GM19328 (cell line): ENCODE measurements around the gene DLGAP1.

ENCODE experiments used
- ATAC-seq: cut with Tn5 transposase; IDR thresholded peaks from one replicate; pipeline ENCODE4 v1.9.1; 2021; ENCODE audit warnings: mild to moderate bottlenecking, moderate library complexity; ENCODE audit not compliant: unreplicated experiment

The DLGAP1 gene

DNA sequence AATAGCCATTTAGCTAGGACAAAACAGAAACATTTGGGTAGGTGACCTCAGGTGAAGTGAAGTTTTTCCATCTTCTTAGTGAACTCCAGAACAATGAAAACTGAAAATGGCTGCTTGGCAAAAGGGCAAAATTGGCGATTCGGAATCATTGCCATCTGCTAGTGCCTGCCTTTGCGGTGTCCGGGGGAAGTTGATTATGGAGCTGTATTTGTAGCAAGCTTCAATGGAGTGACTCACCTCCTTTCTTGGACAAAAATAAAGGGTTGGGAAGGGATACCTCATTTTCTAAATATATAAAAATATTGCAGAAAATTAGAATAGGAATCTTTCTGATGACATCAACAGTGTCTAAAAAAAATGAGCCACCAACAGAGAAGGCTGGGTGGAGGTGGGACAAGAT lies 544.6 kb downstream of the DLGAP1 start:
- no peak for ATAC-seq

DNA sequence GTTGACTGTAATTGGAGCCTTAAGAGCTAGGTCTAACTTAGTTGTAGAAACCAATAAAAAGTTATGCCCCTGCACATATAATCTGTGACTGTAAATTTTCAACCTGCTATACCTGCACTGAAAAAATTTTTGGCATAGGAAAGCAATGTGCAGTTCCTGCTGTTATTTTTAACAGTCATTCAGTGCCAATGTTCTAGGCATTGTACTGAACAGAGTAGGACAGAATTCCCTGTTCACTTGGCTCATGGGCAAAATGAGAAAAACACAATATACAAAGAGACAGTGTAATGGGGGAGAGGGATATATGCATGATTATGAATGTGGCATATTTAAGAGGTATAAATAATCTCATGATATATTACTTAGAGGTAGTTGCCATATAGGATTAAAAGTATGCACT lies 547.2 kb downstream of the DLGAP1 start:
- no peak for ATAC-seq

DNA sequence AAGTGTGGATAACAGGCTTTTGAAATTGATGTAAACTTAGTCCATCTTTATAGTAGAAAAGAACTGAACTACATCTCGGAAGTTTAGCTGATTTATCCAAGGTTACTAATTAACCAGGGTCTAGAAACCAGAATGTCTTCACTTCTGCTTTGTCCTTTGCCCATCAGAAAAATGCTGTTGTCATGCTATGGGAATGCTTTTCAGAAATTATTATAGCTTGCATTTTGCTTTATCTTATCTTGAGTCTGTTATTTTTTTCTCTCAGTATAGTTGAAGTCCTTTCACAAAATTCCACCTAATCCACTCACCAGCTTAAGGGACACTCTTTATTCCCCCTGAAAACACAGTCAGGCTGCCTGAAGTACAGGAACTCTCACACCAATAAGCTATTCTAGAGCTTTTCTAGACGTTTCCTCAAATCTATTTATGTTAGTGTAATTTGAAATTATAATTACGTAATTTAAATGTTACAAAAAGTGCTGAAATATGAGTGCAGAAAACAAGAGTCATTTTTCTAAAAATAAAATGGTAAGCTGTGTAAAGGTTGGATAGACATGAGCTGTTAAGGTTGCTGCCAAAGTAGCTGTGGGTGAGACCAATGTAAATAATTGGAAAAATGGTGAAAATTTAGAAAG lies 548.9 kb downstream of the DLGAP1 start:
- ATAC-seq = no peak

DNA sequence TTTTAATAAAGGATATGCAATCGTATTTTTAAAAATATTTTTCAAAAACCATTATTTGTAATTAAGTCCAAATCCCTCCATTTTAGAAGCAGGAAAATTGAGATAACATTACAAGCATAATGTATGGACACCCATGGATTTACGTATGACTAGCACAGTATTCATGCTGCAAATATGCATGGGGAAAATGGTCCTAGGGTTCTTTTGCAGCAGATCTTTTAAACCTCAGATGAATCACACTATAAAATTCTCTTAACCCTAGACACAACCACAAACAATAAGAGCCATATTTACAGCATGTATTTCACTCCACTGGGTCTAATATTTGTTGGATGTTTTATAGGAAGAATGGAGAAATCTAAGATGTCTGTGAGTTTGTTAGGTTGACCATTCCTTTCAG lies 551.8 kb downstream of the DLGAP1 start:
- ATAC-seq = no peak

DNA sequence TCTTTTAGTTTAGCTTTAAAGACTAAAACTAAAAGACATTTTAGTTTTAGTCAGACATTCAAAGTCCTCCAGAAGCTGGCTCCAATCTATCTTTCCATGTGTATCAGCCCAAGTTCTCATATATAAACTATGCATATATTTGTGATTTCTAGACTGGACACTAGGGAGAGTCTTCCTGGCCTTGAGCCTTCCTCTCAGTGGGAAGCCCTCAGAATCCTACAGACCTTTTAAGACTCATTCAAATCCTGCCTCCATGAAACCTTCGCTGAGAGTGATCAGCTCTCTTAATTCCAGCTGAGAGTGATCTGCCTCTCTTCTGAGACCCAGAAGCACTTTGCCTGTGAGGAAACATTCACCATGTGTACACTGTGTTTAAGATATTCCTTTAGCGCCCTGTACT lies 552.4 kb downstream of the DLGAP1 start:
- ATAC-seq = no peak

DNA sequence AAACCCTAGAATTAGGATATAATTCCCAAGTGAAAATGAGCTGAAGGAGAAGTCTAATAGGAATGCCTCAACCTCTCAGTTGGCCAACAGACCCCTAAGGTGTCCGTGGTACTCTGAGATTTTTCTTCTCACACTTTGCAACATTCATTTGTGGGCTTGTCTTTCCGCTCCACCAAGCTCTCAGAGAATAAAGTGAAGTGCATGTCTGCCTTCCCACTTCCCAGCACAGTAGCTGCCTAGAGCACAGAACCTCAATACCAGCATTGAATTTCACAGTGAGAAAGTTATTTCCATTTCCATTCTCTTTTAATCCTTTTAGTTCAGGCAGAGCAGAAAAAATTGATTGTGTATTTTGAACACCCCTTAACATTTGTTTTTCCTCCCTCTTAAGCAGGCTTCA lies 553.3 kb downstream of the DLGAP1 start:
- ATAC-seq = no peak

DNA sequence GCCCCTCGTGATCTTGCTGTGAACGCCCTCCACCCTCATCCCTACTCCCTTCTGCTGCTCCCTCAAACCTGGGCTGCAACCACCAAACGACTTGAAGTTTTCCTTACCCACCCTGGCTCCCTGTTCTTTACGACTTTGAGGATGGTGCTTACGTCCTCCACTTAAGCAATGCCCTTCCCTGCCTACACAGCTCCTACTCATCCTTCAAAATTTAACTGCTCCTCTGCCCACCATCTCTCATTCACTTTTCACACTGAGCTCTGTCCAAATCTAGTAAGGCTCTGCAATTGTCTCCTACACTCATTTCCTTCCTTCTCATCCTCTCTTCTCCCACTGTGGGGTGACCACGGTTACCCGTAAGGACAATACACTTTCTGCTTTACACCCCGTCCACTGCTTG lies 554.1 kb downstream of the DLGAP1 start:
- ATAC-seq = no peak

DNA sequence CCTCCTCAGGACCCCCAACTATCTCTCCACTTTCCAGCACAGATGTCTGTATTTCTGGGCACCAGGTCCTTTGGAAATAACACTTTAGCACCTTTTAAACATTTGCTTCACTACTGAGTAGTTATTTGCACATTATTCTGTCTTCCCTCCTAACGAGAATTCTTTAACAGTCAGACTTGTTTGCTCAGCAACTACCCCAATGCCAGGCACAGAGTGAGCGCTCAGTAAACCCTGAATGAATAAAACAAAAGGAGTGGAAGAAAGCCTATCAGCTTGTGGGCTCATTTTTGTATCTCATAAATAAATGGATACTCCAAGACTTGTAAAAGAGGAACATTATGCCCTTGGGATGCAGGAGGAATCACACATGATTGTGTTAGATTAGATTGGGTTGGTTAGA lies 554.8 kb downstream of the DLGAP1 start:
- no peak for ATAC-seq

DNA sequence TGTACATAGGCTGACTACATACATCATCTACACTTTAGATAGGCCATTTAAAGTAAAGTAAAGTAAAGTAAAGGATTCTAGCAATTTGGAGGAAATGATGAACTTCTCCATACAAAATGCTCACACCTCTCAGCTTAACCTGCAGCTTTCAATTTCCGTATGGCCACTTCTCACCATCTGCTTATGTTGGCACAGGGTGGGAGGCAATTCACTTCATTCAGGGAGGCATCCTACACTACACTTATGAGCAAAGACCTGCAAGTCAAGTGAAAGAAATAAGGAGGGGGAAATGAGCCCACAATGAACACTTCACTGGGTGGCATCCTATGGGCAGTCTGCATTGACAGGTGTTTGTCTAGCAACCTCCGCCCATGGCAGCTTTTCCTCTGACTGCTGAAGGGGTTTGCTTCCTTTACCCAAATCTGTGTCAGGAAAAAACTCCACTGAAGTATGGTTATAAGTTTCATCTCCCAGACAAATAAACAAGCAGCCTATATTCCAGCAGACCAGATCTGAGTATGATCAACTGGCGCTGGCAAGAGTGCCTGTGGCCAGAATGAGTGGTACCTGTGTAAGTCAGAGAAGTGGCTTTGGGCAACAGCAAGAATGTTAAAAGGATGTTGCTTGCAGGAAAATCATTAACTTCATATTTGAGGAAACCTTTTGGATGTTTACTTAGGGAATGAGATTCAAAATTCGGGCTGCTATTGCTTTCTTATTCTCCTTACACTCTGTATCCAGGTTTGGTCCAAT lies 556.1 kb downstream of the DLGAP1 start:
- ATAC-seq = no peak

DNA sequence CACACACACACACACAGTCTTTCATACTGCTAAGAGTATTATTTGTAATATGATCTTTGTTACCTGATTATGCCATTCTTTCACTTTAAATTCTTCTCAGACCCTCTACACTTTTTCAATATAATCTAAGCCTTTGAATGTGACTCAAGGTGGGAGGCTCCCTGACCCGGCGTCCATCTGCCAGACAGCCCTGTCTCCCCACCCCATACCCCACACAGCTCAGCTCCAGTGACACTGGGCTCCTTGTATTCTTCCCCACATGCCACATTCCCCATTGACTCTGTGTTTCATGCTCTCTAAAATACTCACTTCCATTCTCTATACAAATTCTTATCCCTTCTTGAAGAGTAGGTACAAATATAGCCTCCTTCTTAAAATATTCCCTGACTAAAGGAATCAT lies 563.0 kb downstream of the DLGAP1 start:
- ATAC-seq = no peak

DNA sequence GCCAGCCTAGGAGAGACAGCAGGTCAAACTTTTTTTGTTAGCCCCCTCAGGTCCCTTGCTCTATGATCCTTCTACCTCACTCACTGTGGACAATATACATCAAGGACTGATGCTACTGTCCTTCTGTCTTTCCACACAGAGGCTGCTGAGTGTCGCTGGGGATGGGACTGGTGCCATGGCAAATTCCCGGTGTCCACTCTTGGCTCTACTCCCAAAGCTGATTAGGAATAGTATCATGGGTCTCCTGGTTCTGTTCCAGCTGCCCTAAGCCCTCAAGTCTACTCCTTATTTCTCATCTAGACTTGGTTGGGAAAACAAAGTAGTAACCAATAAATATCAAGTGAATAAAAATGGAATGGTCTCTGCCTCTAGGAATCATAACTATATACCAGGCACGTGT lies 563.9 kb downstream of the DLGAP1 start:
- ATAC-seq = no peak

DNA sequence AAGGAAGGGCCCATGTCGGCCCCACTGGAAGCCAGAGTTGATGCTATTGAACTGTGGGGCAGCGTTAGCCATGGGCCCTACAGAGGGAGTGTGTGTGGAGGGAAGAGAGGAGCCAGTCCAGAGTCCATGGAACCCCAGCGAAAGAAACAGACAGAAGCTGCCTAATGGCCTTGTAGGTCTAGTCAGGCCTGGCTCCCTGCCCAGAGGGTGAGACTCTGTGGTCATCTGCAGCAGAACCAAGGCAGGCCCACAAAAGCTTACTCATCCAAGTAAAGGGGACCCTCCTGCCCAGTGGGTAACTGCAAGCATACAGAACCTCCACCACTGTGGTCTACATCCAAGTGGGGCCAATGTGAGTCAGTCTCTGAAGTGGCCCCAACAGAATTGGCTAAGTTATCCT lies 565.3 kb downstream of the DLGAP1 start:
- ATAC-seq = no peak

DNA sequence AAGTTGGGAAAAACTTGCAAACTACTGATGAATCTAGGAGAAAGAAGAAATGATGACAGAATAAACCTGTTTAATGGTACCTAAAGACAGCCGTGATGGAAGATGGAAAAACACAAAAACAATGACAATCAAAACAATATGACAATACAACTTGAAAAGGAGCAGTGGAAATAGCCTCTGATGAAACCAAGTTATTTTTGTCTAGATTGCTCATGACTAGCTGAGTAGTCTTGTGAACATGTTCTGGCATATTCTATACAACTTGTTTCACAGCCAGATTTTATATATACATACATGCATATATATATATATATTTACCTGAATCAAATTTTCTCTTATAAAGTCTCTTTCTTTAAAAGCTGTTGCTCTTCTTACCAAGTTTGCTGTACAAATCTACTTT lies 566.0 kb downstream of the DLGAP1 start:
- ATAC-seq = no peak

DNA sequence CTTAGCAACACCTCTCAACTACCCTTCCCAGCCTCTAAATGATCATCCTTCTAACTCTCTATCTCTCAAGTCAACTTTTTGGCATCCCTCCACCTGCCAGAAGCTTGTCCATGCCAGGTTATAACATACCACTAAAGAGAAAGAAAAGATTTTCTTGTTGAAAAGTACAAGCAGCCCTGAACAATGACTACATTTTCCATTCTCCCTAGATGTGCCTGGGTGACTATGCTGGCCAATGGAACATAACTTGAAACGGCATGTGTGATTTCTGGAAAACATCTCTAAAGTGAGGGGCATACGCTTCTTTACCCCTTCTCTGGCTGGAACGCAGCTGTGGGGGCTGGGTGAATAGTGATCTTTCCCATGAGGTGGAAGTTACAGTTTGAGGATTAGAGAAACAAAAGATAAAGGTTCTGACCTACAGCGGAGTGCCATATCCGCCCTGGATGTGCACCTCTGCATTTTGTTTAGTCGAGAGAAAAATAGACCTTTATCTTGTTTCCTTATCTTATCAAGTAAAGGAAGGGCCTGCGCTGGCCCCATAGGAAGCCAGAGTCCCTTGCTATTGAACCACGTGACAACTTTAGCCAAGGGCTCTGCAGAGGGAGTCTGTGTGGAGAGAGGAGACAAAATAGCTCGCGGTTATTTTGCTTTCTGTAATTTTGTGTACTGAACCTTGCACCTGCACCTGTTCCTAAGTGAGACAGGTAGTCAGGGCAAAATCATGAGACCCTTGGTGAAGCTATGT lies 568.4 kb downstream of the DLGAP1 start:
- no peak for ATAC-seq

DNA sequence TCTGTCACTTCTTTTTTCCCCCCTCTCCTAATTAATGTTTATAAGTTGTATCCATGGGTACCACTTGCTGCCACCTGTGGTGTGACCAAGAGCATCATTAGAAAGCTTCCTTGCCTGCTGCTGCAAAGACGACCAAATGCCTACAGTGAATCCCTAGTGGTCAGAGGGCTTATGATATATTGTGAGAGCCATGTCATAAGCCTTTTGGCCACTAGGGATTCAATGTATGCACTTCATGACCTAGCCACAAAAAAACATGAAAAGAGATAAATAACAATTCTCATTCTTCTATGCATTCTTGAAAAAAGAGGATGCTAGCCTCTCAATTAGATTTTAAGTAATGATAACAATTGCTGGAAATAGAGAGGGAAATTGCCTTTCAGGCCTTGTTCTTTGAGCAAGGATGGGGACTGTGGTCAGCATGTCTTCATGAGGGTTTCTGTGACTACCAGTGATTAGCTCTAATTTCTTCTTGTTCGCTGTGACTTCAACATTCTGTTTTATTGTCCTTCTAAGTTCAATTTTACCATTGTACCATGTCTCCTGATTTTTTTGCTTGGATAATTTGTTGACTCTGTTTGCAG lies 569.8 kb downstream of the DLGAP1 start:
- no peak for ATAC-seq

DNA sequence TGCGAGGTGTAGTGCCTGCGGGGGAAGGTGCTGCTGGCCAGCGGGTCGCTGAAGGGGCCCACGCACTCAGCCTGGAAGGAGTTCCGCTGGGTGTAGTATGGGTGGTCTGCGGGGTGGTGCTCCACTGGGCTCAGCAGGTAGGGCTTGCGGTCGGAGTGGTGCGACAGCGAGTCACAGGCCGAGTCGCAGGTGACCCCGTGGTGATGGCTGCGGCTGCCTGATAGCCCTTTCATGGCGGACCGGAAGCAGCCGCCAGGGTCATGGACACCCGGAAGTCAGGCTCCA lies 575.3 kb downstream of the DLGAP1 start:
- ATAC-seq = no peak

DNA sequence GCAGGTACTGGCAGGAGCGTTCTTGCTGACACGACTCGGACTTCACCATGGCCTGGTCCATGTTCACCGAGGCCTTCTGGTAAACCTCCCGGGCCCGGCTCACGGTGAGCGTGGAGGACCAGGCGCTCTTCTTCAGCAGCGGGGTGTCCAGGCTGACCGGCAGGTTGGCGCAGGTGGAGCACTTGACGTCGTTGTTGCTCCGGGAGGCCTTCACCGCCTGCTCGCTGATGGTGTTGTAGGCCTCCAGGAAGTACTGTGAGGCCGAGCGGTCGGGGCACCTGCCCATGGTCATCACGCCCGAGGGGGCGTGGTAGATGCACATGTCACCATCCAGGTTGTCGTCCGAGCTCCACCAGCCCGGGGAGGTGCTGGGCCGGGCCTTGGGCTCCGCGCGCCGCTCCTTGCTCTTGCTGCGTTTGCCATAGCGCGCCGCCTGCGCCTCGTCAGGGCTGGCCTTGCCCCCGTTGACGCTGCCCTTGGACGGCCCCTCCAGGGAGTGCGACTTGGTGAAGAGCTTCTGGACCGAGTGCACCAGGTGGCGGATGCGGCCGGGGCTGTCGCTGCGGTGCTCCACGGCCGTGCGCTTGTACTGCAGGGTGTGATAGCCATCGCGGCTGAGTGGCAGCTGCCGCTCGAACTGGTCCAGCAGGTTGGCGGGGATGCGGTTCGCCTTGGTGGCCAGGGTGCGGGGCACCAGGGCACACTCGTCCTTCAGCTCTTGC lies 575.8 kb downstream of the DLGAP1 start:
- no peak for ATAC-seq

DNA sequence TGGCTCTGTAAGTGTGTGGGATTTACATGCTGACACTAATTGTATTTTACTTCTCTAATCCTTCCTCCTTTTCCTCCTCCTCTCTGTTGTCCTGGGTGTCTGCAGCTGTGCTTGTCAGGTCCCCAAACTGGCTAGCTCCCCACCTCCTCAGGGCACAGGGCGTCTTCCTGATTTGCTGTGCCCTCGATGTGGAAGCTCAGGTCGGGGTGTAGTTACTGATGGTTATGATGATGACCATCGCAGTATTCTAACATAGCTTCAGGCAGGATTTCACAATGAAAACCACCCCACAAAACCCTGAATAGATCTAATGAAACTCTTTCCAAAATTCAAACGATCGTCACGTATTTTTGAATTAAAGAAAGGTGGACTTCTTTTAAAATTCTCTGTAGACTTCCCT lies 576.7 kb downstream of the DLGAP1 start:
- no peak for ATAC-seq

DNA sequence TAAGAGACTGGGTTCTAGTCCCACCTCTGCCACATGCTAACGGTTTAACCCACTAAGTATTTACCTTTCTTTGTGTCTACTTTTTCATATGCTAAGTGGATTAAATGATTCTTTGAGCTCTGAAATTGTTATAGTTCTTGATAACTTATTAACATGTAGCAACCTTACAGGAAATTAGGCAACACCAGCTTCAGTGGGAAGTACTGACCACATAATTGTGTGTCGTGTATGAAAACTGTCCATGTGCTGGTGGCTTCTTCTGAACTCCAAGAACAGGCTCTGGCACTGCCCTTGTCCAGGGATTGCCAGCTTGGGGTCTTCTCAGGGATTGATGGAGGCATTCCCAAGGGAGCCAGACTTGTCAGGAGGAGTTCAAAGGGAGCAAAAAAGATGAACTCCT lies 577.4 kb downstream of the DLGAP1 start:
- no peak for ATAC-seq

DNA sequence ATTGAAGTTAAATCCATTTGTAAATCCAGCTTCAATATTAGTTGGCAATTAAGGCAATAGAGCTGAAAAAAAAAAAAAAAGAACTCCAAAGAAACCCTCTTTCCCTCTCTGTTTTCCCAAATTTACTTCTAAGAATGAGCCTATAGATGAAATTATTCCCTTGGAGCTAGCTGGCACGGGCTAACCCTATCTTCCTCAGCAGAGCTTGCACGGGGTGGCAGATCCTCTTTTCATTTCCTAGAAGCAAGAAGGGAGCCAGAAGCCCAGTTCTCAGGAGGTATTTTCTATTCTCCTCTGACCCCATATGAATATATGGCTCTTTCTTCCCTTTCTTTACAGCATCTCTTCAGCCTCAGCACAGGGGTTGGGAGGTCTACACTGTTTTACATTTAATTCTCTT lies 579.1 kb downstream of the DLGAP1 start:
- no peak for ATAC-seq

DNA sequence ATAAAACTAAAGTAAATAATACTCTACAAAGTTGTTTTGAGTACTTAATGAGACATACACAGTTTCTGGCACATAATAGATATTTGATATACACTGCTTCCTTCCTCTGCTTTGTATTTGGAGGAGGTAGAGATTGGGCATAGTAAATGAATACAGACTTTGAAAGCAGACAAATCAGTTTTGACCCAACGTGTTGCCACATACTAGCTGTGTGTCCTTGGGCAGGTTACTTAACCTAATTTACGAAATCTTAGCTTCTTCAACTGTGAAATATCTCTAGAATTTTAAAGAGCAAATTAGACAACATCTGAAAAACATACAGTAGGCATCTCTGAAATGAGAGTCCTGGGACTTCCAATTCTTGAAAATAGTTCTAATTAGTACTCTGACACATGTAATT lies 579.7 kb downstream of the DLGAP1 start:
- no peak for ATAC-seq
